ENCODE measurements around the gene GNAO1. TPM values are rescaled to one million over a fixed set of nuclear protein-coding genes. Genes with fewer than 3 reads are reported as not detected.

The GNAO1 gene
- total RNA-seq, 1 donor from 2014 or later: 1.2 TPM

DNA sequence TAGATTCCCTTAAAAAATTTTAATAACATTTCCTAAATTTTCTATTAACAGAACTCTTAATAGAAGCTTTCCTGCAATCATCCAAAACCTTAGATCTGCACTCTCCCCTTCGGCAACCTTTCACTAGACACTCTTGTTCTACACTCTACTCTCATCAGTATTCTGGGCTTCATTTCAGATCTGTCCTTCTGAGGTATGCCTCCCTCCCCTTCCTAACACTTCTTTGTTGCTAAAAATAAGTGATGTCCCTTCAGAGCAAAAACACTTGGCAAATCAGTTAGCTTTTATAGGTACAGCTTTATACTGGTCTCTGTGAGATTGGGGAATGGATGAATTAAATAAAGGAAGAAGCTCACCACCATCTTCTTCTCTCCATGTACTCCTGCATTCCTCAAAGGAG, 28.2 kb upstream of the GNAO1 start:
- no peak overlapping the region for H3K4me3 Mint-ChIP-seq (ENCODE audit: unreplicated experiment)
- no peak overlapping the region for H3K27ac Mint-ChIP-seq (ENCODE audit: unreplicated experiment)
- H3K9me3 Mint-ChIP-seq (ENCODE audit: low read depth): no peaks in the 10 kb centered on the region
- no peaks in the 10 kb centered on the region for H3K4me1 Mint-ChIP-seq (ENCODE audit: low read depth)
- no peak for TF ChIP-seq CTCF (IDR thresholded peaks at IDR 0.05)
- DNase-seq (ENCODE audit: low spot score): no peak
- H3K27me3 Mint-ChIP-seq (ENCODE audit: low read depth): peaks cover 5% of the 10 kb centered on the region
- H3K36me3 Mint-ChIP-seq (ENCODE audit: low read depth): no peaks in the 10 kb centered on the region

DNA sequence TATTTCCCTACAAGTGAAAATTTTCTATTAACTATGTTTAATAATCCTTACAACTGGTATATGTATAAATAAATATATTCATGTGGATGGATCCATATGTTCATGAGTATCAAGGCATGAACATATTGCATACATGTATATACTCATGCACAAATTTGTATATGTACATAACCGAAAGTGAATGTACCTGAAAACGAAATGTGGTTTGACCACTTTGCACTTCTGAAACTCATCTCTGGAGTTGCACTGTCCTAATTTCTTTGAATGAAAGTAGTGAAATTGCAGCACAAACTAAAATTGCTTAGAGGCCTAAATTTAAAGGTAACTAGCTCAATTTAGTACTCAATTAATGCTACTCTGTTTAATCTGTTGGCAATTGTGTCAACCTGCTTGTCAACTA, 27.4 kb upstream of the GNAO1 start:
- no peaks in the 10 kb centered on the region for H3K9me3 Mint-ChIP-seq (ENCODE audit: low read depth)
- DNase-seq (ENCODE audit: low spot score): no peak

GRCh38 chr16:56164636-56165035, 26.7 kb upstream of the GNAO1 start:
- no peaks in the 10 kb centered on the region for H3K36me3 Mint-ChIP-seq (ENCODE audit: low read depth)
- no peak overlapping the region for H3K4me3 Mint-ChIP-seq (ENCODE audit: unreplicated experiment)
- peaks cover 5% of the 10 kb centered on the region for H3K27me3 Mint-ChIP-seq (ENCODE audit: low read depth)
- no peaks in the 10 kb centered on the region for H3K9me3 Mint-ChIP-seq (ENCODE audit: low read depth)
- H3K27ac Mint-ChIP-seq (ENCODE audit: unreplicated experiment): no peak overlapping the region
- DNase-seq (ENCODE audit: low spot score): no peak
- no peak for TF ChIP-seq CTCF (IDR thresholded peaks at IDR 0.05)
- no peaks in the 10 kb centered on the region for H3K4me1 Mint-ChIP-seq (ENCODE audit: low read depth)

More for the DNA sequence above, 27.4 kb upstream of the GNAO1 start:
- Mint-ChIP-seq H3K4me1 (ENCODE audit: low read depth) (no peaks in the 10 kb centered on the region), H3K27me3 (ENCODE audit: low read depth) (peaks cover 5% of the 10 kb centered on the region), H3K36me3 (ENCODE audit: low read depth) (no peaks in the 10 kb centered on the region), H3K27ac (ENCODE audit: unreplicated experiment) (no peak overlapping the region), H3K4me3 (ENCODE audit: unreplicated experiment) (no peak overlapping the region)
- TF ChIP-seq CTCF (IDR thresholded peaks at IDR 0.05): no peak

- no peak overlapping the region for H3K27ac Mint-ChIP-seq (ENCODE audit: unreplicated experiment)
- no peak for TF ChIP-seq CTCF (IDR thresholded peaks at IDR 0.05)
Measured at GRCh38 chr16:56174411-56174810, 16.9 kb upstream of the GNAO1 start.

DNA sequence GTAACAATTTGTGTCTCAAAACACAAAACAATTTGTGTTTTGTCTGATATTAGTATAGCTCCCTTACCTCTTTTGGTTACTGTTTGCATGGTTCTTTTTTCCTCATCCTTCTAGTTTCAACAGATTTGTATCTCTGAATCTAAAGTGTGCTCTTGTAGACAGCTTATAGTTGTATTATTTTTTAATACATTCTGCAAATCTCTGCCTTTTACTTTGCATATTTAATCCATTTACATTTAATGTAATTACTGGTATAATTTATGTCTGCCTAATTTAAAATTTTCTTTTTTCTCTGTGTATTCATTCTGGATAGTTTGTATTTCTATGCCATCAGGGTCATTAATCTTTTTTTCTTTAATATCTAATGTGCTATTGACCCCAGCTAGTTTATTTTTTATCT, 9.9 kb upstream of the GNAO1 start:
- no peak for DNase-seq (ENCODE audit: low spot score)
- TF ChIP-seq CTCF (IDR thresholded peaks at IDR 0.05): no peak
- Mint-ChIP-seq H3K4me3 (ENCODE audit: unreplicated experiment) (no peak overlapping the region), H3K4me1 (ENCODE audit: low read depth) (no peaks in the 10 kb centered on the region), H3K9me3 (ENCODE audit: low read depth) (peaks cover 26% of the 10 kb centered on the region), H3K27me3 (ENCODE audit: low read depth) (peaks cover 23% of the 10 kb centered on the region), H3K27ac (ENCODE audit: unreplicated experiment) (no peak overlapping the region), H3K36me3 (ENCODE audit: low read depth) (no peaks in the 10 kb centered on the region)

More at GRCh38 chr16:56174411-56174810, 16.9 kb upstream of the GNAO1 start:
- no peak for DNase-seq (ENCODE audit: low spot score)
- peaks cover 27% of the 10 kb centered on the region for H3K9me3 Mint-ChIP-seq (ENCODE audit: low read depth)
- H3K36me3 Mint-ChIP-seq (ENCODE audit: low read depth): no peaks in the 10 kb centered on the region
- no peaks in the 10 kb centered on the region for H3K4me1 Mint-ChIP-seq (ENCODE audit: low read depth)
- no peak overlapping the region for H3K4me3 Mint-ChIP-seq (ENCODE audit: unreplicated experiment)
- peaks cover 4% of the 10 kb centered on the region for H3K27me3 Mint-ChIP-seq (ENCODE audit: low read depth)
